Activated naive CD4-positive, alpha-beta T cell treated with anti-CD3 and anti-CD28 coated beads, Interleukin-2, amount 50 U/mL, for 16 hours (primary cell): ENCODE data around the gene ZFP91.

Source experiments
- DNase-seq: peaks from one replicate; pipeline ENCODE4 v3.0.0-alpha.2; 2020

Gene ZFP91

DNA sequence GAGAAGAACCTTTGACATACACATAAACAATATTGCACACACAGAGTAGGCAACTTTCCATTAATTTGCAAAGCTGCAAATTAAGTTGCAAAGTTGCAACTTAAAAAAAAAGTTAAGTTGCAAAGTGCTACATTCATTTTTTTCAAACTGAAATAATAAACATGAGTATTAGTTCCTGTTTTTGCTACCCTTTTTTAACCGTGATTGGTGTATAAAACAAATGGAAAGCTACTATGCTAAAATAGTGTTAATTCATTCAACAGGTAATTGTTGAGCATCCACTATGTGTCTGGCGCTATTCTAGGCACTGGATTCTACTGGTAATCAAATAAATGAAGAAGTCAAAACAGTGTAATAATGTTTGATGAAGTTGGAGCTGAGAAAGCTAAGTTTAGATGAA, 8.1 kb downstream of the ZFP91 start:
- no peak for DNase-seq

DNA sequence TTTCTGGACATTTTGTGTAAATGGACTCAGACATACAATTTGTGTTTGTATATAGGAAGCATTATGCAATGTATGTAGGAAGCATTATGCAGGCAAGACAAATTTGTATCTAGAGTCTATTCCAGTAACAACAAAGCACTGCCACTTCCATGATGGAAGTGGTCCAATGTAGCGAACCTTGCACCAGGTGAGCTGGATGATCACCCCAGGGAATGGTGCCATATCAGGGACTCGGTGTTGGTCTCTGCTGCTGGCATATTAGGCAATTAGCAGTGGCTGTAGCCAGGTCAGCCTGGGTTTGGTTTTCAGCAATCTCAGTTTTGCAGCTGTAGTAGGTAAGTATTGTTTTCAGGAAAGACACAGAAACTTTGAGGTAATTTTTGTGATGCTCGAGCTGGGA, 12.8 kb downstream of the ZFP91 start:
- no peak for DNase-seq

DNA sequence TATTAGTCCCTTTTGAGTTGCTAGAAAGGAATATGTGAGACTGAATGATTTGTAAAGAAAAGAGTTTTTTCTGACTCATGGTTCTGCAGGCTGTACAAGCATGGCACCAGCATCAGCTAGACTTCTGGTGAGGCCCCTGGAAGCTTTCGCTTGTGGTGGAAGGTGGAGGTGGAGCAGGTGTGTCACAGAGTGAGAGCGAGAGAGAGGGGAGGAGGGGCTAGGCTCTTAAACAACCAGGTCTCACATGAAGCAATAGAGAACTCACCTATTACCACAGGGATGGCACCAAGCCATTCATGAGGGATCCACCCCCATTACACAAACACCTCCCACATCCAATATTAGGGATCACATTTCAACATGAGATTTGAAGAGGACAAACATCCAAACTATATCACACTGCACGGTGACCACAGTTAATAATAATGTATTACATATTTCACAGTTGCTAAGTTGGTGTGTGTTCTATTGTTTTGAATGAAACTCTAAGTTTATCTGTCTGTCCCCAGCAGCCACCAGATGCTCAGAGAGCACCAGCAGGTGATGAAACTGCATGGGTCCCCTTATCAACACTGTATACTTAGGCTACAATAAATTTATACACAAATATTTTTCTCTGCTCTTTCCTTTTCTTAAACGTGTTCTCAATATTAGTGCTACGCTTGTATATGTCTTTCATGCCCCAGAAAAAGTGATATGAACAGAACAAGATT, 14.1 kb downstream of the ZFP91 start:
- DNase-seq = peak; percentile 80

DNA sequence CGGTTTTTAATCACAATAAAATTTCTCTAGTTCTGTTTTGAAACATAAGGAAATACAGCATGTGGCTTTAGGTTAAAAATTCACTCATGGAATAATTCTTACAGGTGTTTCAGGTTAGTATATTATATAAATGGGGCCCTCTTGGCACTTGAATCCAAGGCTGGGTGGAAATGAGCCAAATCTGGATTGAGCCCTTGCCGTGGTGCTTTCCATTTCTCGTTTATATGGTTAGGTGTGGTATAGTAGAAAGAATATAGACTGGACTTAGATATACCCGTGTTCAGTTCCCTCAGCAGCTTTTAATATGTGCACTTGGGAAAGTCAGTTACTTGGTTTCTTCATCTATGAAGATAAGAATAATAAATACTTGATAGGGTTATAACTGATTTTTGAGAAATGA, 16.0 kb downstream of the ZFP91 start:
- no peak for DNase-seq

DNA sequence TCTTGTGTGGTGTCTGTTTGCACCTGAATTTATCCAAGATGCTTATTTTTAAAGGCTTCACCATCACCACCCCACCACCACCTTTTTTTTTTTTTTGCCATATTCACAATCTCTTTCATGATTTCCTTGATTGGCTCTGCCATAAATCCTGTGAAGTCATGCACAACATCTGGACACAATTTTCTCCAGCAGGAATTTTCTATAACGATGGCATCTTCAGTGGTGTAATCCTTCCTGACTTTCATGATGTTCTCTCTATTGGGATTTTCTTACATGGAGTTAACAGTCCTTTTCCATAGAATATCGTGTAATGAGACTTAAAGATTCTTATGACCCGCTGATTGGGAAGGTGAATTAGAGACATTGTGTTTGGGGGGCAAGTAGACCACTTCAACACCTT, 17.8 kb downstream of the ZFP91 start:
- DNase-seq = no peak

DNA sequence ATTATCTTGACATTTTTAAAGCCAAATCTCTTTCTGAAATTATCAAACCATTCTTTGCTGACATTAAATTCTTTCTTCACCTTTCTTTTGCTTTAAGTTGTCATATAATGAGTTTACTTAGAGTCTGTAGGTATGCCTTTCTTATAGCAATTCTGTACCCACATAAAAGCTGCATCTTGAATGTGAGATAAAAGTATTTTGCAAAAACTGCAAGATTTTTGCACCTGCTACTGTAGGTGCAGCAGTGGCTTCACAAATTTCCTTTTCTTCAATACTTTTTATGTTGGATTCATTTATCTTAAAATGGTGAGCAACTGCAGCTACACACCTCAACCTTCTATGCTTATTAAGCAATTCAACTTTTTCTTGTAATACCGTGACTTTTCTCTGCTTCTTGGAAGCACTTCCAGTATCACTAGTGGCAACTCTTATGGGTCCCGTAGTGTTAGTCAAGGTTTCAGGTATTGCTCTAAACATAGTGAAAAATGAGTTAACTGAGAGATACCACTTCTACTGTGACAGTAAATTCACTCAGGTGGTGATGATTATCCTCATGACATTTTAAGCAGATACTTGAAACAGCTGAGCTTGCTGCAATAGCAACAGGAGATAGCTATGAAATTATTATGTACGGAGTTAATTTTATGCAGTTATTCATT, 18.8 kb downstream of the ZFP91 start:
- DNase-seq = no peak

DNA sequence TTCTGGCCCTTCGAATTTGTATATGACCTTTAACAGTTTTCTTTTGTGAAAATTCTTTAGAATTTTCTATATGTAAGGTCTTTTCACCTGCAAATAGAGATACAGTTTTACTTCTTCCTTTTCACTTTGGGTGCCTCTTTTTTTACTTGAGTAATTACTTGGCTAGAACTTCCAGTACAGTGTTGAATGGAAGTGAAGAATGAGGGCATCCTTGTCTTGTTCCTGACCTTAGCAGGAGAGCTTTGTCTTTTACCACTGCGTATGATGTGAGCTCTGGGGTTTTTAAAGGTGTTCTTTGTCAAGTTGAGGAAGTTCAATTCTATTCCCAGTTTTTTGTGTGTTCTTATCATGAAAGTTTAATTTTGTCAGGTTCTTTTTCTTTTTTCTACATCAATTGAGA, 21.6 kb downstream of the ZFP91 start:
- DNase-seq = no peak

DNA sequence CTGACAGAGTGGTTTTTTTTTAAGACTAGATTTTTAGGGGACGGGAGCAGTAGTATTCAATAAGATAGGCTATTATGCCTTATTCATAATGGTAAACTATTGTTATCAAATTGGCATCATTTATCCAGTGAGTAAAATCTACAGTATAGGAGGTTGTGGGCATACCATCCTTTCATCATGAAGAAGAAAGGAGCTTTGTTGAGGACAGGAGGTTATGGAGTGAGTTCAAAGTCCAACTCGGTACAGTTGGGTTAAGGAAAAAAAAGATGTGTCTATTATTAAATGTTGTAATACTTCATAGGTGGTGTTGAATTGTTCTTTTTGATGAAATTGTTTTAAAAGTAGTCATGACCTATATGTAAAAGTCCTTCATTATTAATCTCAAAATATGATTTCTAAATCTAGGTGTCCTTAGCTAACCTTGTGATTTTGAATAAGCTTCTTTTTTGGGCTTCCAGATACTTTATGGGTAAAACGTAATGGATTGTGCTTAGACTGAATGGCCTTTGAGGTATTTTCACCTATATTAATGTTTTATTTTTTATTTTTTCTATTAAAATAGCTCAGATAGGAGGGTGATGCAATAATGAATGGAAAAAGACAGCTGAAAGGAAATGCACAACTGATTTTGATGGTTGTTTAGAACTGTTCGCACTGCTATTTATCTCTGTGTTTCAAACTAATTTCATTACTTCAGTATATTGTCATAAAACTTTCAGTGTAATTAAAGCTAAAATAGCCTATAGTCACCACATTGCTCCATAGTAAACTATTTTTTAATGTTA, 28.3 kb downstream of the ZFP91 start:
- DNase-seq = no peak

DNA sequence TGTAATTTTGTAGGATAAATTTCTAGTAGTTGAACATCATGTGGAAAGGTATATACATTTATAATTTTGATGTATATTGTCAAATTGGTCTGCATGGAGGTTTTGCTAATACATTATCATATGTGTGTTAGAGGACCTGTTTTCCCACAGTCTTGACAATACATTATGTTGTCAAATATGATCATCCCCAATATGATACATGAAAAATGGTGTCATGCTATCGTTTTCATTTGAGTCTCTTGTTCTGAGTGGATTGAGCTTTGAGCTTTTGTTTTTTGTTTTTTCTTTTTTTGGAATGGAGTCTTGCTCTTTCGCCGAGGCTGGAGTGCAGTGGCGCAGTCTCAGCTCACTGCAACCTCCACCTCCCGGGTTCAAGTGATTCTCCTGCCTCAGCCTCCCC, 29.5 kb downstream of the ZFP91 start:
- DNase-seq = no peak

DNA sequence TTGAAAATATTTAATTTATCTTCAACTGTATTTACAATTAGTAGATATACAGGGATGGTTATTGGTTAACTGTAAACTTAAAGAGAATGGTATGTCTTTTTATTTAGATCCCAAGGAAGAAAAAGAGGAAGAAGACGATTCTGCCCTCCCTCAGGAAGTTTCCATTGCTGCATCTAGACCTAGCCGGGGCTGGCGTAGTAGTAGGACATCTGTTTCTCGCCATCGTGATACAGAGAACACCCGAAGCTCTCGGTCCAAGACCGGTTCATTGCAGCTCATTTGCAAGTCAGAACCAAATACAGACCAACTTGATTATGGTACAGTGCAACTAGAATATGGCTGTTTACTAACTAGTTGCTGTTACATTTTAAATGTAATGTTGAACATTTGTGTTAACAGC, 30.9 kb downstream of the ZFP91 start:
- no peak for DNase-seq

DNA sequence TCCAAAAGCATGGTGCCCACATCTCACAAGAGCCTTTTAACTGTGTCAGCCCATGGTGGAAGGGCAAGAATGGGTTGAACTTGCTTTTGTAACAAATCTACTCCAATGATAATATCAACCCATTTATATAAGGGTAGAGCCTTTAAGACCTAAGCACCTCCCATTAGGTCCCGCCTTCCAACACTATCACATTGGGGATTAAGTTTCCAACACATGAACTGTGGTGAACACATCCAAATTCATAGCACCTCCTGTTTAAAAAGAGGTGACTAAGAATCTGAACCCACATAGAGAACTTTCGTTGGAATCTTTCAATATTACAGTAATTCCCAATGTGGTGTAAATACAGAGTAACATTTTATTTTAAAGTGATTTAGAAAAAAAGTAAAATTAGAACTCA, 34.4 kb downstream of the ZFP91 start:
- no peak for DNase-seq

DNA sequence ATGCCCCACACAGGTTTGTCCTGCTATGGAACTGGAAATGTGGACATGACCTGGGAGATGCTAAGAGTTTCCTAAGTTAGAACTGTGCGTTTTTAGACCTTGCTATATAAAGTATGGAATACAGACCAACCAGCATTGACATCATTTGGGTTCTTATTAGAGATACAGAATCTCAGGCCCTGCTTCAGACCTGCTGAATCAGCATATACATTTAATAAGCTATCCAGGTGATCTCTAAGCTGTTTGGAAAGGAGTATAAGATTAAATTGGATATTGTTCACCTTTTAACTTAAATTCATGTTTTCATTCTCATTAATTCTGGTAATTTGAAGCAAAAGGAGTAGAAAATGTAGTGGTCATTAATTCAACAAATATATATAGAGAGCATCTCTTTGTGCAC, 36.7 kb downstream of the ZFP91 start:
- DNase-seq = no peak

DNA sequence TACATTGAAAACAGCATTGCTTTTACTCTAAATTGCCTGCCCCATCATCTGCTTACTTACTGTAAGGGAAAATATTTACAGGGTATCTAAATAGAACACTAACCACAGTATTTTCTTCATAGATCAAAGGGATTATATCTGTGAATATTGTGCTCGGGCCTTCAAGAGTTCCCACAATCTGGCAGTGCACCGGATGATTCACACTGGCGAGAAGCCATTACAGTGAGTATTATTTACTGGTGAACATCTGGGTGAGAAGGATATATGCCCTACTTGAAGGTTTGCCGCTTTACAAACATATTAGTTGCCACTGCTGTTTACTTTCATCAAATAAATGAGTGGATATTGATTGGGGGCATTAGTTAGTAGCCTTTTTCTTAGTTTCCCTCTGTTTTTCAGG, 37.7 kb downstream of the ZFP91 start:
- DNase-seq = no peak

DNA sequence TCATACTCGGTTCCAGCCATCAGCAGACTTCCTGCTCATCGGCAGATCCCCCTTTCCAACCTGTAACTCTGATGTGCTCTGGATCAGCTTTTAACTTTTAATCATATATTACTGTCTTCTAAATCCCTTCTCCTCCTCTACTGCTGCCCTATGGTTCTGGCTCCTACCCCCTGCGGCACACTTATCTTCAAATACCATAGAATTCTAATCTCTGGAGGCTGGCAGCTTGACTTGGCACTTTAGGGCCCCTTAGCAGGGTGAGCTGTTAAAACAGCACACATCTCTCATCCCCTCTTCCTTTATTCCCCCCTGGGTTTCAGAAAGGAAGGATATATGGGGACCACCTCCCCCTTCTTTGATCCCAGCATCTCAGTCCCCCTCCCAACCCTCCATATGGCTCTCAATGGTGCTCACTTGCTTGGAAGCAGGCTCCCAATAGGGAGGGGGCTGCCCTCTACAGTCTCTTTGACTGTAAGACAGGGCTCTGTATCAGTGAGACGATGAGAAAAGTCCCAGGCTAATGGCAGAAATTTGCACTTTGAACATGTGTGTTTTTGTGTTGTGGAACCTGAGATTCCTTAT, 39.2 kb downstream of the ZFP91 start:
- no peak for DNase-seq

DNA sequence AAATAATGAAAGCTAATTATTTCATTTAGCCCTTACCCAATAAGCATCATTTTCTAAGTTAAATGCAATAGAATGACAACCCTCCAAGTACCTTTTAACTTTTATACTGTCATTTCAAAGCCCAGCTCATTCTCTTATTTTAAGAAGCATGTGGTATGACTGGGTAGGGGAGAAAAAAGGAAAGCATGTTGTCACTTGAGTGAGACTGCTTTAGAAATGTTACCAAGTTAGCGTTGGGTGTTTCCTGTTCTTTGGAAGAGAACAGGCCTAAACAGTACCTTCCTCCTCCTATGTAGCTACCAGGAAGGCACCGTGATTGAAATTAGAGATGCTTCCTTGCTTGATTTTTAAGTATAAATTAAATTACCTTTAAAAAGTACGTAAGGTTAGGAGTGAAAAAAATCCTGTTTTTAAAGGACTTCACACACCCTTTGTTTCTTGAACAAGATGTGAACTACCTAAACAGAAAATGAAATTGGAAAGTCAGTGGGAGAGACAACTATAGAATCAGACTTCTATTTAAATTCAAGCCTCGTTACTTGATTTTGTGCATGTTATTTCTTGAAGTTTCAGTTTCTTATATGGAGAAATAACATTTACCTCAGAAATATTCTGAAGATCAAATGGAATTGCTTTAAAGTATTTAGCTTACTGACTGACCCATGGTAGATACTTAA, 42.9 kb downstream of the ZFP91 start:
- no peak for DNase-seq

DNA sequence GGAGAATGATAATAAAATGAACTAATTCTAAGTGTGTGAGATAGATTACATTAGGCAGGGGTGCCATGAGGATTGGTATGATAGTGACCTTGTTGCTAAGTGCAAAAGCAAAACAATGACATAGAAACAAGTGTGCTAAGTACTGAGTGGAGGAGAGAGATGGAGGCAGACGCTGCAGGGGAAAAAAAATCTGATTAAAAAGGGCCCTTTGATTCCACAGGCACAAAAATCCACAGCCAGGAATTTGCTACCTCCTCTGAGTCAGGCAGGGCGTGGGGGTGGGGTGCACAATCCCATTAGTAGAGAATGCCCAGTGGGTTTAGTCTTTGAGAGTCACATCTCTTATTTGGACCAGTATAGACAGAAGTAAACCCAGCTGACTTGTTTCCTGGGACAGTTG, 43.5 kb downstream of the ZFP91 start, which contains the start of gene CNTF:
Gene CNTF, plus strand, starts transcription at position 322 of the 400 bp plus-strand sequence. CDS start 88 bp downstream, outside the sequence.
- no peak for DNase-seq

DNA sequence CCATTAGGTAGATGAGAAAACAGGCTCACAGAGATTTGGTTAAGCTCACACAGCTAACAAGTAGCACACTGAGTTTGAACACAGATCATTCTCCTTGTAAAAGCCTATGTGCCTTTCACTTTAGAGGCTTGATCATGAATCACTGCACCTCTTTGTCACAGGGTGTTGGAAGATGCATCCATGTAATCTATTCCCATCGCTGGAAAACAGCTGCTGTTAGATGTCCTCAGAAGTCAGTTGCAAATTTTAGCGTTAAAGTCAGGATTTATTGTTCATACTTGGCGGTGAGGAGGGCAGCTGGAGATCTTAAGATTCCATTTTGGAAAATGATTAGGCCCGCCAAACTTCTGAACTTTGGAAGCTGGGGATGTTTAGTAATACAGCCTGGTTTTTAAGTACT, 46.2 kb downstream of the ZFP91 start:
- DNase-seq = no peak

DNA sequence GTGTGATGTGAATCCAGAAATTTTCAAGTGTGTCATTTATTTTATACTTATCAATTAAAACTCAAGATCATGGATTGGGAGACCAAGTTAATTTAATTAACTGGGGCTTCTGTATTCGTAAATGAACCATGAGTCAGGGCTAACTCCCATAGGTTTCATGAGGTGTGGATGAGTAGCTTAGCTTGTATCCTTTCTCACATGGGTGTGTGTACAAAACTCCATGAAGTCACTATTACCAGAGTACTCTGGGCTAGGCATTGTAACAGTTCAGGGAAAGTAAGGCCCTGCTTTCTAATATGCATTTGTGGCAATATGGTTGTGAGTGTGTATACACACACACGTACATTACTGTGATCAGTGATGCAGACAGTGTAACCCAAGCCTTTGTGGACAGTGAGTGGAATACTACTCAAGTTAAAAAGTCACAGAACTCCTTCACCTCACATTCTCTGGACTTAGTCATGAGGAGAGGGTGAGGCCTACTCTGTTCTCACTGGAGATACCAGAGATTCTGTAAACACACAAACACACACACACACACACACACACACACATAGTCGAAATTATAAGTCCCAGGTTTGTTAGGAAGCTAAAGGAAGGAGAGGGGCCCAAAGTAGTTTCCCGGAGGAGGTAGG, 47.1 kb downstream of the ZFP91 start:
- DNase-seq = no peak

DNA sequence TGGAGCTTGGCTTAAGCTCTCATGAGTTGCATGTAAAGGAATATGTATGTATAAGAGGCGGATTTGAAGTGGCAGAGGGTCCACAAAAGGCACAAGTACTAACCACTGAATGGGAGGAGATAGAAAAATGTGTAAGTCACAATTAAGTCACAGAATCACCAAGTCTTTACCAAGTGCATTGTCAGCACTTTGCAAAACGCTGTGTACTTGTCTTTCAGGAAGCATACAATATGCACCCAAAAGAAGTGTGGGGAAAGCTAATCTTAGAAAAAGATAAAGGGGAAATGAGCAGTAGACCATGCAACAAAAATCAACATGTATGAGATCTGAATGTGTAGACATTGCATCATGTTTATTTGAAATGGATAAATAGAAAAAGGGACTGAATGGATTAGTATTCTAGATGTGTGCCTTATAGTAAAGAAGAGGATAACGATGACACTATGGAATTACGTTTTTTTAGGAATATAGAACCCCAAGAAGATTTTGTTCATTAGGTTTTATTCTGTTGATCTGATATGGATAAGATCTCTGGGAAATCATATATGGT, 48.1 kb downstream of the ZFP91 start:
- DNase-seq = no peak

DNA sequence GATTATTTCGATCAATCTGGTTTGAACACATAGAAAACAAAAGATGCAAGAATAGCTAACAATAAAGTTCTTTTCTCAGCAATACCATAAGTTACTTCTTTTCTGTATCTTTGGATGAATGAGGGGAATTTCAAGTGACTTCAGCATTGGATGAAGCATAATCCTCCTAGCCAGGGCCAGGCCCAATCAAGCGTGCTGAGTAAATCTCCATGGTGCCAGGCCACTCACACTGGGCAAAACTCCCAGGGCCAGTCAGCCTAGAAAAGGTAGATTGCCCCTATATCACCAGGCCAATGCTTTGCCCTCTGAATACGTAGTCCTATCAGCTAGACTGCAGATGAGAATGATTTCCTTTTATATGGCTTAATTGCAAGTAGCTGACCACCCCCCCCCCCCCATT, 49.6 kb downstream of the ZFP91 start:
- DNase-seq = no peak

DNA sequence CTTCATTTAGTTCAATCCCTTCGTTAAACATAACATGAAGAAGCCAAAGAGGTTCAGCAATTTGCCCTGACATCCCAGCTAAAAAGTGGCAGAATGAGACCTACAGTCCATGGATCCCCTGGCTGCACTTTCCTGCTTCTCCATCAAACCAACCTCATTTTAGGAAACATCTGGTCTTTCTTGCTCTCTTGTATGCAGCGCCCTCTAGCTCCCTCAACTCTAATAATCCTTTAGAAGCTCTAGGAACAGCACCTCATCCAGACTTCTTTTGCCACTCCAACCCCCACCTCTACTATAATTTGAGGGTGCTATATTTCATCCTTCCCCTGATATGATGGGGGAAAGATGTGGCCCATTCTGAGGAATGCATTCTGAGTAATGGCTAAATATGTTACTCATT, 51.0 kb downstream of the ZFP91 start:
- DNase-seq = no peak

DNA sequence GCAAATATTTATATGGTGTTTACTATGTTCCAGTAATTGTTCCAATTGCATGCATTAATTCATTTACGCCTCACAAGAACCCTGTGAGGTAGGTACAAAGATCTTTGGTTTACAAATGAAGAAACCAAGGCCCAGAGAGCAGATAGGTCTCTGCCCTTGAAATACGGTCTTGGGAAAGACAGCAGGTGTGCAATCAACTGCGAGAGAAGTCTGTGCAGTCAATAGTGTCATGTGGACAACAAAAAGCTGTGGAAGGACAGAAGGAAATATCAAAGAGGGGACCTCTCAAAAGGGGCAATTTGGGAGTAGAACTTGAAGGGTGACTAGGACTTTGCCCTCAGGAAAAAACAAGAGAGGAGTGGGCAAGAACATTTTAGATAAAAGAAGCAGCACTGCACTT, 52.5 kb downstream of the ZFP91 start:
- no peak for DNase-seq
